GM12865 (cell line): ENCODE data around the gene TRAPPC12.

ENCODE experiments used
- DNase-seq: peaks from one replicate; pipeline ENCODE4 v3.0.0; 2010; ENCODE audit warnings: low read depth
- H3K4me3 ChIP-seq: 2 replicates; pipeline ENCODE4 v1.5.1; 2011; ENCODE audit warnings: mild to moderate bottlenecking, low read depth, low read length, control low read depth
- CTCF ChIP-seq: IDR thresholded peaks from 2 replicates; pipeline ENCODE4 v1.5.1; 2011; ENCODE audit warnings: low read length, control low read depth, low read depth, inconsistent platforms; ENCODE audit not compliant: insufficient read depth; ENCODE audit errors: missing control alignments

The TRAPPC12 gene

GRCh38 chr2:3481736-3482362 is 102.4 kb downstream of the TRAPPC12 start:
- TF ChIP-seq CTCF = no peak
- no peak for DNase-seq

GRCh38 chr2:3482363-3482821 is 102.9 kb downstream of the TRAPPC12 start:
- no peak for TF ChIP-seq CTCF
- no peak for DNase-seq
- H3K4me3 ChIP-seq = no peak overlapping the region

More at GRCh38 chr2:3481736-3482362, 102.4 kb downstream of the TRAPPC12 start:
- no peak overlapping the region for H3K4me3 ChIP-seq

- DNase-seq = no peak
- TF ChIP-seq CTCF = no peak
- H3K4me3 ChIP-seq = no peak overlapping the region
Observed at GRCh38 chr2:3483227-3483985, 103.9 kb downstream of the TRAPPC12 start.

- no peak overlapping the region for H3K4me3 ChIP-seq
- no peak for DNase-seq
- TF ChIP-seq CTCF = no peak
Observed at GRCh38 chr2:3483986-3484960, 104.8 kb downstream of the TRAPPC12 start.

- TF ChIP-seq CTCF = no peak
- H3K4me3 ChIP-seq = no peak overlapping the region
- DNase-seq = no peak
Observed at GRCh38 chr2:3485166-3485565, 105.7 kb downstream of the TRAPPC12 start.

GRCh38 chr2:3486047-3487027 is 106.8 kb downstream of the TRAPPC12 start:
- H3K4me3 ChIP-seq = no peak overlapping the region
- no peak for DNase-seq
- no peak for TF ChIP-seq CTCF
